T-helper 9 cell (primary cell): ENCODE measurements around the gene LMNA.

Experiments
- DNase-seq: peaks from one replicate; pipeline ENCODE4 v3.0.0-alpha.2; 2020

LMNA gene

GRCh38 chr1:156122519-156123355 is 8.2 kb downstream of the LMNA start:
- DNase-seq = peak; percentile 23

- DNase-seq = peak; percentile 52
These were observed 9.1 kb downstream of the LMNA start for GRCh38 chr1:156123356-156124196.

GRCh38 chr1:156124557-156125483 is 10.3 kb downstream of the LMNA start:
- DNase-seq = peak; percentile 44

DNA sequence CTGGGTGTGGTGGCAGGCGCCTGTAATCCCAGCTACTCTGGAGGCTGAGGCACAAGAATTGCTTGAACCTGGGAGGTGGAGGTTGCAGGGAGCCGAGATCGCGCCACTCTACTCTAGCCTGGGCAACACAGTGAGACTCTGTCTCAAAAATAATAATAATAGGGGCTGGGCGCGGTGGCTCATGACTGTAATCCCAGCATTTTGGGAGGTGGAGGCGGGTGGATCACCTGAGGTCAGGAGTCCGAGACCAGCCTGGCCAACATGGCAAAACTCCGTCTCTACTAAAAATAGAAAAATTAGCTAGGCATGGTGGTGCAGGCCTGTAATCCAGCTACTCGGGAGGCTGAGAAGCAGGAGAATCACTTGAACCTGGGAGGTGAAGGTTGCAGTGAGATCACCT is 11.0 kb downstream of the LMNA start:
- DNase-seq = peak; percentile 3

- DNase-seq = peak; percentile 69
These were observed 11.6 kb downstream of the LMNA start for GRCh38 chr1:156126043-156126629.

DNA sequence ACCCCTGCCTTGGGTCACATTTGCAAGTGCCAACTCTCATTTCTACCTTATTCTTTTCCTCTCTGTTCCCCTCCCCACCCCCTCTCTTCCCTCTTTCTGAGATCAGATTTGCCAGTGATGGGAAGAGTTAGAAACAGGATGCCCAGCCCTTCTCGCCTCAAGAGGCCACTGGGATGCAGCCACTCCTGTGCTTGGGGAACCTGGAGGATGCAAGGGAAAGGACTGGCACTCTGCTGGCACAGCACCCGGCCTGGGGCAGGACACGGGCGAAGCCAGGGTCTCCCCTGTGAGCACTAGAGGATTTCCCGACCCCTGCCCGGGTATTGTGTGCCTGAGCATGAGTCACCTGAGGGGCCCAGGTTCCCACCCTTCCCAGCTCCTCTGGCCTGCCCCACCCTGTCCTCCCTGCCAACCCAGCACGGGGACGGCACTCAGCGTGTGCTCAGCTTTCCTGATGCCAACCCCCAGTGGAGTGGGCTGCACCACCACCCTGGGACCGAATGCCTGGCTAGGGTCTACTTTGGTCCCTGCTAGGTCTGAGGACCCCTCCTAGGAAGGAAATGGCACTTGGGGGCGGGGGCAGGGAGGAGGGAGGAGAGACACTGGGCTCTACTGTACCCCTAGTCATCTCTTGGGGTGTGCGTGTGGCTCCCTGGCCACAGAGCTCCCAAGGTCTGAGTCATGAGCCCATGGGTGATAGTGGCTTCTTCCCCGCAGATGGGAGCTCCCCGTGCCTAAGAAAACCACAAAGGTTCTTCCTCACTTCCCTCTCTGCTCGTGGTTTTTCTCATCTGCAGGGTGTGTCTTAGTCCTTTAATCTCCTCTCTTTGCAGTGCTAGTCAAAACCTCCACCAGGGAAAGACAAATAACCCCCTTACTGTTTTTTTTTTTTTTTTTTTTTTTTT is 12.4 kb downstream of the LMNA start:
- DNase-seq = peak; percentile 74

DNA sequence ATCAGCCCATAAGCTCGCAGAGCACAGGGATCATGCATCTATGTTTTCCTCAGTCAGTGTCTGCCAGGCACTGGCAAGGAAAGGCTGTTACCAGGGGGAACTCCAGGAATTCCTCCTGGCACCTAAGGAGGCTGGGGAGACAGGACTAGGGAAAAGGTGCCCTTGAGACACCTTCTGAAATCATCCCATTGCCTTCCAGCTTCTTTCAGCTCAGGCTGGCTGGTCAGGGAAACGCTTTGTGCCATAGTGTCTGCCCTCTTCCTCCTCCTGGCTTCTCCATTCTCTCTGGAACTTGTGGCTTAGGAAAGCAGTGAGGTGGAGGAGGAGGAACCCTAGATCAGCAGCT is 13.8 kb downstream of the LMNA start:
- no peak for DNase-seq

DNA sequence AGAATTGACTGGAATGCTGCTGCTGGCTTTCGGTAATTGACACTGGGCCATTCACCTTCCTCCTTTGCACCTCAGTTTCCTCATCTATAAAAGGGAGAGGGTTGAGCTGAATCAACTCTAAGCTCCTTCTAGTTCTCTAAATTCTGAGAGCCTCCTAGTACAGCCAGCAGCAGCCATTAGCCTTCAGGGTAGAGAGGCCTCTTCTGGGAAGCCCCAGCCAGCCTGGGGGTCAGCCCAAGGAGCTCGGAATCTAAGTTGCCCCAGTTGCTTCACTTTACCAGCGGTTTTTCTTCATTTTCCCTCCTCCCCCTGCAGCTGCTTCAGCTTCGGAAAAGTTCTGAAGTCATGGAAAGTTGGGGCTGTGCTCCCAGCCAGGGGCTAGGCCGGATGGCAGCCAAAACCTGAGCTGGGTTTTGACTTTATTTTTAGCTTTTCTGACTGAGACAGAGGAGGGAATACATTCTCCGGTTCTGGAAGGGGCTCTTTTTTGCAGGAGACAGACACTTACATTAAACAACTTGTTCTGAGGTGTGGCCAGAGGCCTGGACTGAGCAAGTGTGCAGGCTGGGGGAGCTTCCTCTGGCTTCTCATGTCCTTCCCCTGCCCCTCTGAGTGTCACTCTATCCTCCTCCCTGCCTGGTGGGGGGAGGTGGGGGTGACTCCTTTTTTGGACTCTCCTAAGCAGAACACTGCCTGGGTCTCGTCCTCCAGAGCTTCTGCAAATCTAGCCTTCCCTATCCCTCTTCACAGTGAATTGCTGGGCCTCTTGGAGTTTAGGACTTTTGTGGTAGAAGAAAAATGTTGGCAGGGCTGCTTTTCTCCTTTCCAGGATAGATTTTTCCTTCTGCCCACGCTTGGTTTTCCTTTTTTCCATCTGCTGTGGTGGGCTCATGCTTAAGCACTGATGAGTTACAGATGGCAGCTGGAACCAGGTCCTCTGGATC is 14.4 kb downstream of the LMNA start:
- DNase-seq = no peak

DNA sequence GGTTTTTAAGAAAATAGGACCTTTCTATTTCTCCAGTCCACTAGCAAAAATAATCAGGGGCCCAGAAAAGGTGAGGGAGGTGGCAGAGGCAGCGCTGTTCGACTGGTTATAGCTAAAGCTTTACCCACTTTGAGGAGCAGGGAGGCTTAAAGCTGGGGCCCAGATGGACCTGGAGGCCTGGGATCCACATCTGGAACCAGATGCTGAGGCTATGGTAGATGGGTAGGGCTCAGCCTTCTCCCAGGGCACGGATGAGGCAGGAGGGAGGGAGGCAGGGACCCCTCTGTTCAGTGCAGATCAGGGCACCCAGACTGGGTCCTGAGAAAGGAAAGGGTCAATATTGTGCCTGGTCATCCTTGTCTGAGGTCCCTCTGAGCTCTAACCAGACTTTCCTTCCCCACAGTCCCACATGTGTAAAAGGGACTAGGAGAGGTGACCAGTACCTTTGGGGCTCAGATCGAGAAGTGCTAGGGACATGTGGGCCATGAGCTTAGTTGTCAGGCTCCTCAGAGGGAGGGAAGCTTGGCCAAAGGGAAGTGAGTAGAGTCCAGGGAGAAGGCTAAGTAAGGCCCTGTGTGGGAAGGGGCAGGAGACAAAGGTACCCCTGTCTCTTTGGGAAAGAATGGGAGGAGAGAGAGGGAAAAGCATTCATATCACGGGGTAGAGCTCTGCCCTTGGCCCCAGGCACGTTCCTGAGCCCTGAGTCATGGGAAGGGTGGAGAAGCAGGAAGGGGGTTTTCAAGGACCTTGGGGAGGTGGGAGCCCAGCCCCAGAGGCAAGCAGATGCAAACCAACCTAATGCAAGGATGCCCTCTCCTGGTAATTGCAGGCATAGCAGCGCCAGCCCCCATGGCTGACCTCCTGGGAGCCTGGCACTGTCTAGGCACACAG is 15.4 kb downstream of the LMNA start:
- peak; percentile 67 for DNase-seq

- no peak for DNase-seq
These were observed 16.0 kb downstream of the LMNA start for GRCh38 chr1:156130578-156130942.

DNA sequence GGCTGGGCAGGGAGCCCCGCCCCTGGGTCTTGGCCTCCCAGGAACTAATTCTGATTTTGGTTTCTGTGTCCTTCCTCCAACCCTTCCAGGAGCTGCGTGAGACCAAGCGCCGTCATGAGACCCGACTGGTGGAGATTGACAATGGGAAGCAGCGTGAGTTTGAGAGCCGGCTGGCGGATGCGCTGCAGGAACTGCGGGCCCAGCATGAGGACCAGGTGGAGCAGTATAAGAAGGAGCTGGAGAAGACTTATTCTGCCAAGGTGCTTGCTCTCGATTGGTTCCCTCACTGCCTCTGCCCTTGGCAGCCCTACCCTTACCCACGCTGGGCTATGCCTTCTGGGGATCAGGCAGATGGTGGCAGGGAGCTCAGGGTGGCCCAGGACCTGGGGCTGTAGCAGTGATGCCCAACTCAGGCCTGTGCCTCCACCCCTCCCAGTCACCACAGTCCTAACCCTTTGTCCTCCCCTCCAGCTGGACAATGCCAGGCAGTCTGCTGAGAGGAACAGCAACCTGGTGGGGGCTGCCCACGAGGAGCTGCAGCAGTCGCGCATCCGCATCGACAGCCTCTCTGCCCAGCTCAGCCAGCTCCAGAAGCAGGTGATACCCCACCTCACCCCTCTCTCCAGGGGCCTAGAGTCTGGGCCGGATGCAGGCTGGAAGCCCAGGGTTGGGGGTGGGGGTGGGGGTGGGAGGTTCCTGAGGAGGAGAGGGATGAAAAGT is 20.4 kb downstream of the LMNA start:
- DNase-seq = no peak

- DNase-seq = no peak
These were observed 21.7 kb downstream of the LMNA start for GRCh38 chr1:156135930-156136871.

DNA sequence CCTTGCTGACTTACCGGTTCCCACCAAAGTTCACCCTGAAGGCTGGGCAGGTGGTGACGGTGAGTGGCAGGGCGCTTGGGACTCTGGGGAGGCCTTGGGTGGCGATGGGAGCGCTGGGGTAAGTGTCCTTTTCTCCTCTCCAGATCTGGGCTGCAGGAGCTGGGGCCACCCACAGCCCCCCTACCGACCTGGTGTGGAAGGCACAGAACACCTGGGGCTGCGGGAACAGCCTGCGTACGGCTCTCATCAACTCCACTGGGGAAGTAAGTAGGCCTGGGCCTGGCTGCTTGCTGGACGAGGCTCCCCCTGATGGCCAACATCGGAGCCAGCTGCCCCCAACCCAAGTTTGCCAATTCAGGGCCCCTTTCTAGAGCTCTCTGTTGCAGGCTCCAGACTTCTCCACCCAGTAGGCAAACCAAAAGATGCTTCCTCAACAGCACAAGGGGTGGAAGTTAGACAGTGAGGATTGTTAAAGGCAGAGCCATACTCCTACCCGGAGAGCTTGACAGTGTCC is 22.5 kb downstream of the LMNA start:
- DNase-seq = no peak

GRCh38 chr1:156138458-156138867 is 24.0 kb downstream of the LMNA start:
- DNase-seq = no peak

DNA sequence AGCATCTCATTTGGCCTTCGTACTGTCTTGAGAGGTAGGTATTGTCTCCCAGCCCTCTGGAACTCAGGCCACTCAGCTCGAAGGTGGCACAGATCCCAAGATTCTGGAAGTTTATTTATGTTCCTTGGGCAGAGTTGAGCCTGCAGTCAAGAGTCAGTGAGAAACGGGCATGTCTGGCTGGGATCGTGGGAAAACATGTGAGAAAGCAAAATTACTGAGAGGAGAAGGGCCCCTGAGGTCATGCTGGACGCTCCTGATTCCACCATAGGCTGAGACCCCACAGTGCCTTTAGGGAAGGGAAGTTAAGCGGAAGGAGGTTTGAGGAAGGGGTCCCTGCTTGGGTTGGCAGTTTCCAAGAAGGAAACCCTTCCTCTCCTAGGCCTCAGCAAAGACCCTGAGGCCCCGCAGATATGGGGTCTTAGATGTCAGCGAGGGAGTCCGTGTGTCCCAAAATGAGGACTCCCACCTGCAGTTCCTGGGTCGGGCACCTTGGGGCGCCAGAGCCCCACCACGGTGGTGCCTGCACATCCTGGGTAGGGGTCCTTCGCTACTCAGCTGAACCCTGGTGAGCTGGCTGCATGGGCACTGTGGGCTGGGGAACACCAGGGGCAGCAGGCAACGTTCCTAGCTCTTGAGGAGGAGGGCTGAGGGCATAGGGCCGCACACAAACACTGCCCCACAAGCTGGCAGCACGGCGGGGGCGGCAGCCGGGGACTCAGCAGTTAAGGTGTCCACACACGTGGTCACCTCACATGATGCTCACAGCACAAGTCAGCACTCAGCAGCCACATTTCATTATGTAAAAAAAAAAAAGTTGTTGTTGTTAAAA is 26.6 kb downstream of the LMNA start:
- DNase-seq = no peak
